ENCODE results near the gene HJURP. TPM values are rescaled to one million over a fixed set of nuclear protein-coding genes. Genes with fewer than 3 reads are reported as not detected.
A peak's percentile ranks its signal among the peaks of the same experiment; 100 is the strongest.

Gene HJURP
- polyA plus RNA-seq, 1 of the 3 experiments (the other 2 are of a cell fraction): 13.2 TPM

- 66% methylated on average over 7 of the region's 7 CpGs for WGBS (ENCODE audit: low lambda C conversion rate)
- H3K4me1 ChIP-seq (ENCODE audit: control insufficient read depth in 1 of 2, insufficient read depth in 2 of 2, low read depth in 1 of 2, low read length in 1 of 2): peaks cover 0 to 8% of the 10 kb centered on the region in 2 experiments; a peak in 1 of 4 replicates
- H3K9ac ChIP-seq: no peak overlapping the region
- no peaks in the 10 kb centered on the region for H3K9me3 ChIP-seq
- TF ChIP-seq RAD21 (IDR thresholded peaks at IDR 0.05; ENCODE audit: low read length) (peak; percentile 73), GATA2 (CRISPR knock-in tag; IDR thresholded peaks at IDR 0.05) (no peak), SMC3 (IDR thresholded peaks at IDR 0.05; ENCODE audit: low read depth, low read length) (peak; percentile 37; the same call in 1 of the 2 replicates), CTCF (IDR thresholded peaks at IDR 0.05) (peak; percentile 40)
- H3F3A ChIP-seq (replicated peaks; ENCODE audit: insufficient read depth): peaks cover 4% of the 10 kb centered on the region
- H3K9me2 ChIP-seq: no peaks in the 10 kb centered on the region
- no peak overlapping the region for H3K4me3 ChIP-seq (ENCODE audit: low read depth in 2 of 2, low read length in 1 of 2)
- no peaks in the 10 kb centered on the region for H3K27me3 ChIP-seq (ENCODE audit: insufficient read depth)
- peak; percentile 67 for DNase-seq
- no peak overlapping the region for H2AFZ ChIP-seq (ENCODE audit: low read depth)
- H3K27ac ChIP-seq (ENCODE audit: low read depth in 2 of 2, low read length in 1 of 2): peak overlapping the region in 1 of 2 experiments; percentile 45; a peak in 2 of 4 replicates
- H3K4me2 ChIP-seq: no peak overlapping the region
- CTCF ChIA-PET: interaction anchor here (0.9 to 3.0 kb wide), 11 partner anchors 9 to 561 kb away, joined by 3 to 19 read pairs (median 4); no protein-coding TSS in a partner anchor
- H3K36me3 ChIP-seq (replicated peaks in 1 of 2; ENCODE audit: control insufficient read depth in 1 of 2, insufficient read depth in 2 of 2, low read length in 1 of 2): peaks cover 17 to 20% of the 10 kb centered on the region in 2 experiments
- H4K20me1 ChIP-seq (ENCODE audit: insufficient read depth): peaks cover 12% of the 10 kb centered on the region; the same call in 1 of the 2 replicates
- peaks cover 24% of the 10 kb centered on the region for H3K79me2 ChIP-seq (ENCODE audit: insufficient read depth)
- POLR2A ChIA-PET: no interaction called here
Measured at GRCh38 chr2:233832869-233833311, 21.4 kb downstream of the HJURP start.

GRCh38 chr2:233832414-233832813 lies 21.9 kb downstream of the HJURP start:
- CTCF ChIA-PET: interaction anchor here (0.9 to 3.0 kb wide), 11 partner anchors 8 to 561 kb away, joined by 3 to 19 read pairs (median 4); no protein-coding TSS in a partner anchor
- 57% methylated on average over 9 of the region's 9 CpGs for WGBS (ENCODE audit: low lambda C conversion rate)
- Histone ChIP-seq H2AFZ (ENCODE audit: low read depth) (no peak overlapping the region), H3K27ac (ENCODE audit: low read depth in 2 of 2, low read length in 1 of 2) (peak overlapping the region in 1 of 2 experiments; percentile 45; a peak in 2 of 4 replicates), H3K4me1 (ENCODE audit: control insufficient read depth in 1 of 2, insufficient read depth in 2 of 2, low read depth in 1 of 2, low read length in 1 of 2) (peaks cover 0 to 5% of the 10 kb centered on the region in 2 experiments; a peak in 1 of 4 replicates), H3K9ac (no peak overlapping the region), H3F3A (replicated peaks; ENCODE audit: insufficient read depth) (peaks cover 4% of the 10 kb centered on the region), H3K9me2 (no peaks in the 10 kb centered on the region), H4K20me1 (ENCODE audit: insufficient read depth) (peaks cover 7% of the 10 kb centered on the region; the same call in 1 of the 2 replicates), H3K79me2 (ENCODE audit: insufficient read depth) (peaks cover 20% of the 10 kb centered on the region), H3K9me3 (no peaks in the 10 kb centered on the region), H3K4me3 (ENCODE audit: low read depth in 2 of 2, low read length in 1 of 2) (no peak overlapping the region), H3K4me2 (no peak overlapping the region), H3K36me3 (replicated peaks in 1 of 2; ENCODE audit: control insufficient read depth in 1 of 2, insufficient read depth in 2 of 2, low read length in 1 of 2) (peaks cover 17 to 18% of the 10 kb centered on the region in 2 experiments), H3K27me3 (ENCODE audit: insufficient read depth) (no peaks in the 10 kb centered on the region)
- DNase-seq: no peak
- POLR2A ChIA-PET: no interaction called here
- TF ChIP-seq FOSL2 (IDR thresholded peaks at IDR 0.05; ENCODE audit: borderline replicate concordance, low read depth) (0 out of 2 replicates have a peak, but pooled peaks have one; percentile 6), RFX5 (IDR thresholded peaks at IDR 0.05; ENCODE audit: low read length) (no peak), JUND (IDR thresholded peaks at IDR 0.05) (0 out of 2 replicates have a peak, but pooled peaks have one; percentile 10)

GRCh38 chr2:233831861-233832260 lies 22.5 kb downstream of the HJURP start:
- POLR2A ChIA-PET: no interaction called here
- DNase-seq: no peak

More at GRCh38 chr2:233831861-233832260, 22.5 kb downstream of the HJURP start:
- peaks cover 3% of the 10 kb centered on the region for H3F3A ChIP-seq (replicated peaks; ENCODE audit: insufficient read depth)
- peaks cover 4% of the 10 kb centered on the region; the same call in 1 of the 2 replicates for H4K20me1 ChIP-seq (ENCODE audit: insufficient read depth)
- H2AFZ ChIP-seq (ENCODE audit: low read depth): no peak overlapping the region
- H3K27ac ChIP-seq (ENCODE audit: low read depth in 2 of 2, low read length in 1 of 2): peak overlapping the region in 1 of 2 experiments; percentile 45; a peak in 1 of 4 replicates
- peaks cover 14% of the 10 kb centered on the region for H3K79me2 ChIP-seq (ENCODE audit: insufficient read depth)
- H3K36me3 ChIP-seq (replicated peaks in 1 of 2; ENCODE audit: control insufficient read depth in 1 of 2, insufficient read depth in 2 of 2, low read length in 1 of 2): peaks cover 16 to 17% of the 10 kb centered on the region in 2 experiments
- TF ChIP-seq CTCF (IDR thresholded peaks at IDR 0.05) (no peak), USF2 (IDR thresholded peaks at IDR 0.05; ENCODE audit: borderline replicate concordance, low read depth, low read length) (no peak)
- H3K4me3 ChIP-seq (ENCODE audit: low read depth in 2 of 2, low read length in 1 of 2): no peak overlapping the region
- H3K4me1 ChIP-seq (ENCODE audit: control insufficient read depth in 1 of 2, insufficient read depth in 2 of 2, low read depth in 1 of 2, low read length in 1 of 2): peaks cover 0 to 5% of the 10 kb centered on the region in 2 experiments; a peak in 1 of 4 replicates
- H3K4me2 ChIP-seq: no peak overlapping the region
- no peaks in the 10 kb centered on the region for H3K27me3 ChIP-seq (ENCODE audit: insufficient read depth)
- 91% methylated on average over 3 of the region's 6 CpGs for WGBS (ENCODE audit: low lambda C conversion rate)
- CTCF ChIA-PET: interaction anchor here (1.0 to 1.6 kb wide), 5 partner anchors 16 to 560 kb away, joined by 3 to 8 read pairs (median 4); no protein-coding TSS in a partner anchor
- no peak overlapping the region for H3K9ac ChIP-seq
- no peaks in the 10 kb centered on the region for H3K9me3 ChIP-seq
- H3K9me2 ChIP-seq: no peaks in the 10 kb centered on the region

Data from SK-N-SH (cell line).